GM12878 (cell line): Measurements from ENCODE around the gene GLT8D1. TPM values are rescaled to one million over a fixed set of nuclear protein-coding genes. Genes with fewer than 3 reads are reported as not detected.

Experiments
- BCL3 ChIP-seq: IDR thresholded peaks from 2 replicates; pipeline ENCODE4 v1.6.1; 2011; ENCODE audit warnings: borderline replicate concordance, low read depth, mild to moderate bottlenecking, moderate library complexity, low read length; ENCODE audit not compliant: insufficient read depth, poor library complexity, severe bottlenecking
- CBFB ChIP-seq: IDR thresholded peaks from 2 replicates; pipeline ENCODE4 v1.6.1; 2016; ENCODE audit warnings: antibody characterized with exemption, low read depth
- CBX3 ChIP-seq: fragments of 200-600 bp; sonication (generic); IDR thresholded peaks from 2 replicates; pipeline ENCODE4 v1.6.1; 2016; ENCODE audit warnings: low read depth, borderline replicate concordance
- CEBPZ ChIP-seq: fragments of 150-350 bp; IDR thresholded peaks from 2 replicates; pipeline ENCODE4 v1.6.1; 2016; ENCODE audit warnings: low read depth, low read length
- E4F1 ChIP-seq: fragments of 450-650 bp; IDR thresholded peaks from 2 replicates; pipeline ENCODE4 v1.6.1; 2018; ENCODE audit warnings: borderline replicate concordance, mild to moderate bottlenecking; ENCODE audit not compliant: partially characterized antibody
- ESRRA ChIP-seq: IDR thresholded peaks from 2 replicates; pipeline ENCODE4 v1.6.1; 2012; ENCODE audit warnings: mild to moderate bottlenecking, low read length, improper control_type of control experiment
- HDAC6 ChIP-seq: fragments of 200-600 bp; sonication (generic); IDR thresholded peaks from one replicate; pipeline ENCODE4 v1.8.0; 2017; ENCODE audit warnings: antibody characterized with exemption; ENCODE audit not compliant: unreplicated experiment
- NBN ChIP-seq: fragments of 450-650 bp; IDR thresholded peaks from 2 replicates; pipeline ENCODE4 v1.6.1; 2016
- NFYA ChIP-seq: IDR thresholded peaks from 2 replicates; pipeline ENCODE4 v1.6.1; 2011; ENCODE audit warnings: low read depth, mild to moderate bottlenecking, low read length, improper control_type of control experiment, borderline replicate concordance
- PML ChIP-seq: IDR thresholded peaks from 2 replicates; pipeline ENCODE4 v1.6.1; 2012; ENCODE audit warnings: low read length, inconsistent platforms
- RELA ChIP-seq: fragments of 450-650 bp; IDR thresholded peaks from 2 replicates; pipeline ENCODE4 v1.8.0; 2014; ENCODE audit warnings: borderline replicate concordance; ENCODE audit not compliant: partially characterized antibody
- SIX5 ChIP-seq: IDR thresholded peaks from 2 replicates; pipeline ENCODE4 v1.6.1; 2011; ENCODE audit warnings: mild to moderate bottlenecking, low read depth, low read length, moderate library complexity; ENCODE audit not compliant: severe bottlenecking
- SMAD1 ChIP-seq: fragments of 450-650 bp; IDR thresholded peaks from 2 replicates; pipeline ENCODE4 v1.6.1; 2018; ENCODE audit warnings: mild to moderate bottlenecking, low read depth; ENCODE audit not compliant: partially characterized antibody
- STAT3 ChIP-seq: IDR thresholded peaks from 2 replicates; pipeline ENCODE4 v1.6.1; 2011; ENCODE audit warnings: low read depth, low read length, improper control_type of control experiment
- SUZ12 ChIP-seq: fragments of 200-600 bp; sonication (generic); IDR thresholded peaks from one replicate; pipeline ENCODE4 v1.6.1; 2018; ENCODE audit warnings: antibody characterized with exemption, mild to moderate bottlenecking; ENCODE audit not compliant: unreplicated experiment
- TARDBP ChIP-seq: IDR thresholded peaks from 2 replicates; pipeline ENCODE4 v1.6.1; 2016; ENCODE audit warnings: borderline replicate concordance
- USF1 ChIP-seq: IDR thresholded peaks from 2 replicates; pipeline ENCODE4 v1.6.1; 2011; ENCODE audit warnings: borderline replicate concordance, low read depth, mild to moderate bottlenecking, moderate library complexity, mixed read lengths, low read length; ENCODE audit not compliant: insufficient read depth; ENCODE audit errors: extremely low read length
- YBX1 ChIP-seq: fragments of 450-650 bp; IDR thresholded peaks from 2 replicates; pipeline ENCODE4 v1.6.1; 2016; ENCODE audit warnings: antibody characterized with exemption
- ZBED1 ChIP-seq: IDR thresholded peaks from 2 replicates; pipeline ENCODE4 v1.6.1; 2016; ENCODE audit warnings: borderline replicate concordance
- ZNF207 ChIP-seq: fragments of 450-650 bp; IDR thresholded peaks from 2 replicates; pipeline ENCODE4 v1.6.1; 2014; ENCODE audit warnings: antibody characterized with exemption, mild to moderate bottlenecking, borderline replicate concordance
- polyA plus RNA-seq, 11 experiments: library from polyadenylated mRNA; depleted of rRNA in 4 of 11; unstranded in 6 of 11; stranded (reverse) in 5 of 11; fragments of >200 nt; fragmentation: Nextera tagmentation in 4 of 11; fragmentation: Illumina TruSeq in 1 of 11; extraction: Ambion mirVana in 4 of 11; extraction: Trizol in 1 of 11; gene quantifications; 1 replicate in 1 of 11; 2 replicates in 10 of 11; pipeline versions ENCODE4 v1.2.1 to v1.2.3, GENCODE V29; 2011 to 2016; ENCODE audit warnings: inconsistent platforms in 2 of 11, missing spikeins in 2 of 11, low read depth in 1 of 11
- total RNA-seq, 4 experiments: library from RNA; depleted of rRNA in 3 of 4; stranded (reverse); fragments of >200 nt in 3 of 4; fragmentation: Illumina TruSeq in 1 of 4; extraction: Trizol in 1 of 4; gene quantifications; 2 replicates each; pipeline versions ENCODE4 v1.2.1 to v1.2.3, GENCODE V29; 2013 to 2021

GLT8D1 gene
- total and polyA plus RNA-seq, 10 of the 15 experiments (the other 5 are each of a cell fraction or from before 2014, with no cell fraction given): 25.3 to 73.4 (median 48.4) TPM

- peak; percentile 75 for TF ChIP-seq E4F1
- TF ChIP-seq TARDBP: no peak
- TF ChIP-seq SUZ12: no peak
- no peak for TF ChIP-seq CEBPZ
- no peak for TF ChIP-seq STAT3
- no peak for TF ChIP-seq ESRRA
- no peak for TF ChIP-seq YBX1
- no peak for TF ChIP-seq CBX3
- peak; percentile 42 for TF ChIP-seq RELA
- no peak for TF ChIP-seq BCL3
- TF ChIP-seq CBFB: no peak
- no peak for TF ChIP-seq SMAD1
- peak; percentile 97 for TF ChIP-seq ZNF207
- no peak for TF ChIP-seq NFYA
- TF ChIP-seq HDAC6: no peak
- TF ChIP-seq SIX5: peak; percentile 60
- no peak for TF ChIP-seq PML
- no peak for TF ChIP-seq ZBED1
- 0 out of 2 replicates have a peak, but pooled peaks have one; percentile 49 for TF ChIP-seq NBN
- TF ChIP-seq USF1: no peak
Observed at GRCh38 chr3:52705688-52706686, at the start of gene GLT8D1, which contains the start of gene SPCS1 (continued).
